GM21576 (cell line): ENCODE data around the gene PHF1.
A peak's percentile ranks its signal among the peaks of the same experiment; 100 is the strongest.

Source experiments
- ATAC-seq: cut with Tn5 transposase; IDR thresholded peaks from one replicate; pipeline ENCODE4 v1.9.1; 2021; ENCODE audit warnings: mild to moderate bottlenecking, moderate library complexity; ENCODE audit not compliant: unreplicated experiment

The PHF1 gene

DNA sequence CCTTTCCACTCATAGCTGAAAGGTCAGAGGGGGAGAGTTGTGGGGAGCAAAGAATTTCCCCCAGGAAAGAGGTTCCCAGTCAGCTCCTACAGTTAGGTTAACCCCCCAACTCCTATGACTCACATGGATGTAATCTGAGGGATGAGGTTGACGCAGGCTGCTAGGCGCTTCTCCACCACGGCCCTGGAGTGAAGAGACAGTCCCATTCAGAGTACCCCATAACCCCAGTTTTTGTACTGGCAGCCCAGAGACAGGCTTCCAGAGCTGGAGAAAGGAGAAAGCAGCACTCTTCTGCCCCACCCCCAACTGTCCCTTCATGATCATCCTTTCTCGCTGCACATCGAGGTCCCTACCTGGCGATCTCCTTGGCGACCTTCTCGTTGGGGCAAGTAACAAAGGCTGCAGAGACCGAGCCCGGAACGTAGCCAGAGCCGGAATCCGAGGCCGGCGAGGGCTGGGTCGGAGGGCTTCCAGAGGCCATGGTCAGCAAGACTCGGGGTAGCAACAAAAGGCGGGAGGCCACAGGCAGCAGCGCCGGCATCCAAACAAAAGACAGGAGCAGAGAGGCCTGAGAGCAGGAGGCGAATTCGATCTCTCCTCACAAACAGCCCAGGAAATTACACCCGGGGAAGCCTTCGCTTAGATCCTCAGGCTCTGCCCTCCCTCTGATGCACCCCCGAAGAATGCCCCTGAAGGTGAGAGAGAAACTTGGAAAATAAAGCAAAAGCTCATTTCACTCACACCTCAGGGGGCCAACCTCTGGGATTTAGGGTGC is 6.5 kb downstream of the PHF1 start:
- ATAC-seq, result no peak

DNA sequence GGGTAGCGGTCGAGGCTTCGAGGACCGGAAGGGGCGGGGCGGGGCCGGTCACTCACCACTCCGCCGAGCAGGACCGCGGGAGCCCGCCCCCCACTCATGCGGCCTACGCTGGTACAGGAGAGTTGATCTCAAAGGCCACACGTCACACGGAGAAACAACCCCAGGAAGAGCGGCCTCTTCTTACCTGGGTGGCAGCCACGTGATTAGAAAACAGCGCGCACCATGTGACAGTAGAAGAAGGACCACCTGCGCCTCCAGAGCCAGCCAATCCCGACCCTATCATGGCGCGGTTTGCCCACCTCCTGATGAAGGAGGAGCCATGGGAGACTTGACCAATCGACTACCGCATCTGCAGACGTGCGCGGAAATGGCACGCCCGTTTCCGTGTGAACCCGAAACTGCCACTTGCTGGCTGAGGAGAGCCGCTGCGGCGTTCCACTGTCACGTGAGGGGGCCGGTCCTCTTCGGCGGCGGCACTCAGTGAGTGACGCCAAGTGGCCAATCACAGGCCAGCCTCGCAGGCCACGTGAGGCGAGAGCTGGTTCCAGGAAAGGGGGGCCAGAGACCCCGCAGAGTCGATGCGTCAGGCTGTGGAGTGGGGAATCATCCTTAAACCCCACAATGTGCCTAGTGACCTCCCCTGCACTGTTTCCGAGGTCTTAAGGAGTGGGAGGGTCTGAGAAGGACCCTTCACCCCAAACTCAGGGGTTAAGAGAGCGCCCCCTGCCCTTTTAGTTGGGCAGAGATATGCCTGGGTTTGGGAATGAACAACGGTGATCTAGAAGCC is 7.3 kb downstream of the PHF1 start, which contains the start of gene CUTA:
CUTA (minus strand) TSS at position 205 of the 787 bp plus-strand sequence; CDS start at position 98, 107 bp downstream.
- peak; percentile 76 for ATAC-seq

DNA sequence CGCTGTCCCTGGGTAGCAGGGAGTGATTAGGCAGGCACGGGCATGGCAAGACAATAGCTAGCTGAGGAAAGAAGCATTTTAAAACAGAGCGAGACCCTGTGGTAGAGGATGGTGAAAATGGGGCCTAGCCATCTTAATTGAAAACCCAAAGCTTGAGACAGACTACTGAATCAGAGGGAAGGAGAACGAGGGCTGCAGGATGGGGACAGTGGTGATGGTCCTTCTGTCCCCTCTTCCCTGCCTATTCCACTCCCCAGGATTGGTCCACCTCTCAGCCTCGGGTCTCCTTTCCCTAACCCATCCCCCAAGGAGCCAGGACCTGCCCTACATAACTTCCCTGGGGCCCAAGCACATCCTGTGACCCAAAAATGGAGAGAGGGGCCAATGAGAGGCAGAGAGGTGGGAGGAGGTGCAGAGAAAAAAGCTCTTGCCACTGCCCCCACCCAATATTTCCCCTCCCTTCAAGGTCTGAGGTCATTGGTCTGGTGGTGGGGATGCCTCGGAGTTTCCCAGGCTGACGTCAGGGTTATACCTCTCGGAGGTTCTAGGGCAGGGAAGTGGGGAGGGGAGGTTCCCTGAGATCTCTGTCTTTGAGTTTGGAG is 8.0 kb downstream of the PHF1 start:
- no peak for ATAC-seq

DNA sequence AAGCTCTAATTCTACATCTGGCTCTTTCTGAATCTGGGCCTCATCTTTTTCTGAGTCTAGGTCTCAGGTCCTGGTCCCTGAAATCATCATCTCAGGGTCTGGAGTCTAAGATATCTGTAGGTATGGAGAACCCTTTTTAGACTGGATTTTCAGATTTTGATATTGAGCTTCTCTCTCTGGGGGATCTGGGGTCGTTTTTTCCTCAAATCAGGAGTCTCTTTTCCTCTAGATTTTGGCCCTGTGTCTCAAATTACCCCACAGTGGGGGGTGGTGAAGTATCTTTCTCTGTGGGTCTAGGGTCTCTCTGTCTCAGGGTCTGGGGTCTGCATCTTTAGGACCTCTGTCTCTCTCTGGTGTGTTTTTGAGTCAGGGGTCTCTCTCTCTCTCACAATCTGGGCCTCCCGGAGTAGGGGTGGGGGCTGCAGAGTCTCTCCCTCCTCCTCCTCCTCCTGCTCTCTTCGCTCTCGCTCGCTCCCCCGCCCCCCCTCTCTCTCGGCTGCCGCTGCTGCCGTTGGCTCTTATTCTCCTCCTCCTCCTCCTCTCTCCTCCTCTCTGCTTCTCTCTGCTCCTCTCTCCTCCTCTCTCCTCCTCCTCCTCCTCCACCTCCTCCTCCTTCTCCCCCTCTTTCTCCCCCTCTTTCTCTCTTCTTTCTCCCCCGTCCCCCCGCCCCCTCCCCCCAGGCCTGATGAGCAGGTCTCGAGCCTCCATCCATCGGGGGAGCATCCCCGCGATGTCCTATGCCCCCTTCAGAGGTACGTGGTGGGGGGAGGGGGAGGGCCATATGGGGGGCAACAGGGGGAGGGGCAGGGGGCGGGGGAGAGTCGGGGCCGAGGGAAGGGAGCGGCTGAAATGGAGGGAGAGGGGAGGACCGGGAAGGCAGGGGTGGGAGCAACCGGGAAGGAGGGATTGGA is 9.0 kb downstream of the PHF1 start, which contains the start of gene SYNGAP1:
SYNGAP1 (plus strand) TSS at position 486 of the 911 bp plus-strand sequence; CDS start at position 686, 200 bp downstream.
- ATAC-seq, result no peak

DNA sequence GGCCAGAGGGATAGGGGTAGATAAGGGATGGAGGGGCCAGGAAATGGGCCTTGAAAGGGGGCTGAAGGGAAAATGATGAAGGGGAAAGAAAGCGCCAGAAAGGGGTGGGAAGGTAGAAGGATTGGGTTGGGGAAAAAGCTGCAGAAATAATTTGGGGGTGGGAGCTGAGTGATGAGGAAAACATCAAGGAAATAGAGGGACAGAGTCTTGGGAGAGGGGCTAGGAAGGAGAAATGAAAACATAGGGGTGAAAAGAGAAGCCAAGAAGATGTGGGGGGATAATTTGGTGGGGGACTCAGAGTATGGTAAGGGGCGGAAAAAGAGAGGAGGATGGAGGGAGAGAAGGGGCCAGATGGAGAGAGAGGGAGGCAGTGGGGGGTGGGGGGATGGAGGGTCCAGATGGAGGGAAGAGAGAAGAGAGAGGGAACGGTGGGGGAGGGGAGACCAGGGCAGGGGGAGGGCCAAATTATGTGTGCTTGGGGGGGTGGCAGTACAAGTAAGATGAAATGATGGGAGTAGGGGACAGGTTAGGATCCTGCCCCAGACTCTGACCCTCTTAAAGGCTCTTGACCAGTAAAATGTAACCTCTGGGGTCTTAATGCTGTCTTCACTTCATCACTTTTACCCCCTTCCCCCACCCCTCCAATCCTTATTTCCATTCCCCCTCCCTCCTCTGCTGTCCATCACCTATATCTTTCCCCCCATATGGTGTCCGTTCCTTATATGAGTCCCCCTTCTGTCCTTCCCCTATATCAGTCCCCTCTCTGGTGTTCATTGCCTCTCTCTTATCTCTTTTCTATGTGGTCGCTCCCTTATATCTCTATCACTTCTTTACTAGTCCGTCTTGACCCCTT is 9.9 kb downstream of the PHF1 start:
- ATAC-seq, result no peak

DNA sequence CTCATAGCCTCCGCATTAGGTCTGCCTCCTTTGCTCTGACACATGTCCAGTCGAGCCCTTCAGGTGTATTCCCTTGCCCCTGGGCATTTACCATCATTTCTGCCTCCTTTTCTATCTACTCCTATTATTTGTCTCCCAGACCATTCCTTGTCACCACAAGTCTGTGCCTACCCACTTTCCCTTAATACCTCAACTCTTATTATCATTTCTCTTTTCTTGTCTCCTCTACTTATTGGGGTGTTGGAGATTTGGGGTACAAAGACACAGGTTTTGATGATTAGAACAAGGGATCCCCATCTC is 10.5 kb downstream of the PHF1 start:
- ATAC-seq, result no peak

DNA sequence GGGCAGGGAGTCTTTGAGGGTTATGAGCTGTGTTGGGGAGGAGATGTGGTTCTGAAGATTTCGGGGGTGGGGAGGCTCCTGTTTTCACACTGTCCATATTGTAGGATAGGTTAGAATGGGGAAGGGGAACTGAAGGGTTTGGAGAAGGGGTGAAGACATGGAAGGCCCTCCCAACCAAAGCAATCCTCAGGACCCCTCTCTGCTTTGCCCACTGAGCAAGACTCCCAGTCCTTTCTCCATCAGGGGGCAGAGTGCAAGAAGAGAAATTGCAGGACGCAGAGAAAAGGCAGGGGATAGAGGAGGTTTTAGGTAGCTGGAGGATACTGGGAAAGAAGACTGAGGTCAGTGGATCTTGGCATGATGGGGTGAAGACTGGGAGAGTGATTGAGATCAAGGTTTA is 13.0 kb downstream of the PHF1 start:
- ATAC-seq, result no peak

DNA sequence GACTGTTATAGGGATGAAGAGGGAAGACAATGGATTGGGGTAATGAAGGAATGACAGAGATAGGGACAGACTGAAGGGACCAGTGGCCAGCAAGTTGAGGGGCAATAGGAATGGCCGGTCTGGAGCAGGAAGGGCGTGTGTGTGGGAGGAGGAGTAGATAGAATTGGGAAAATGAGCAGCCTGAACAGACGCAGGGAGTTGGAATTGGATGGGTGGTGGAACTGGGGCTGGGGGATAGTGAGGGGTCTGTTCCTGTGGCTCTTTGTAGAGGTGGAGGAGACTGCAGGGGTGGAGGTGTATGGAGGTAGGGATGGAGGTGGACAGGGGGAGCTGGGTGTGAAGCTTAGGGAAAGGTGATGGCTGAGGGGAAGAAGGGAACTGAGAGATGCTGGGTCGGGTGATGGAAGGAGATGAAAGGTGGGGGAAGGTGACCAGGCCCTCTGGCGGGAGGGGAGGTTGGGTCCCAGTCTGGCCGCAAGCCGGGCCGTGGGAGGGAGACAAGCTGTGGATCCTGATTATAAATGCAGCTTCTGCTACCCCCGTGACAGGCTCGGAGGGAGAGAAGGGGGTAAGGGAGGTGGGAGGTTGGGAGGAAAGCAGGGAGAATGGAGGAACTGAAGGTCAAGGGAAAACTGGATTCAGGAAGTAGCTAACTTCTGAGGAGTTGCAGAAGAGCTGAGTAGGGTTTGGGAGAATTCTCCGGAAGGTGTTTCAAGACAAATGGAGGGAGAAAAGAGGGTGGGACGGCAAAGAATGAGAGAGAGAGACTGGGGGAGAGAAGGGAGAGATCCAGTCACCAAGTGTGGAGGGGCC is 14.2 kb downstream of the PHF1 start:
- no peak for ATAC-seq

DNA sequence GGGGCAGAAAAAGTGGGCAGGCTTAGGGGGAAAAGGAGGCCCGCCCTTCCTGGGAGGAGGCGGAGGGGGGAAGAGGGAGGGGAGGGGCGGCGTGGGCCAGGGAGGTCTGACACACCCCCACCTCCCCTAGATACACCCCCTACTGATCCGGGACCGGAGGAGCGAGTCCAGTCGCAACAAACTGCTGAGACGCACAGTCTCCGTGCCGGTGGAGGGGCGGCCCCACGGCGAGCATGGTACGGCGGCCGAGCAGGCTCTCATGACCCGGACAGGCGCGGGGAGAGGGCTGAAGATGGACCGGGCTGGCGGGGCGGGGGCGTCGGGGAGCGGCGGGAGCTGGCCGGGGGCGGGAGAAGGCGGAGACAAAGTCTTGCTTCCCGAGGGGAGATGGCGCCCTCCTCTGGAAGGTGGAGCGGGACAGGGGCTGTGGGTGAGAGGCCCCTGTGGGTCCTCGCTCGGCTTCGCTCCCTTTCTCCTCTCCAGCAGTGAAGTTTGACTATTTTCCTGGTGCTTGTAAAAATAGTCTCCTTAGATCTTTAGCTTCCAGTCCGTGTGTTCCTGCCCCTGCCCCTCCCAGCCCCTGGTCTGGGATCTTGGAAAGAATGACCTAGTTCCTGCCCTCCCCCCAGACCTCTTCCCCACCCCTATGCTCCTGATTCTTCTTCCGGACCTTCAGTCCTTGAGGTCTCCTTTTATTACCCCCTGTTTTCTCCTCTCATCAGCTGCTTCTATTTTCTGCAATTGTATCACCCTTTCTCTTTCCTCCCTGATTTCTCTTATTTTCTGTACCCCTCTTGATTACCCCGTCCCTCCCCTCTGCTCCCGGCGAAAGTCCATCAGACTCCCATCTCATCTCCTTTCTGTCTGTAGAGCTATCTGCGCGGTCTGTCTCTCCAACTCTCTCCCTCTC is 15.1 kb downstream of the PHF1 start:
- ATAC-seq, result peak; percentile 39

DNA sequence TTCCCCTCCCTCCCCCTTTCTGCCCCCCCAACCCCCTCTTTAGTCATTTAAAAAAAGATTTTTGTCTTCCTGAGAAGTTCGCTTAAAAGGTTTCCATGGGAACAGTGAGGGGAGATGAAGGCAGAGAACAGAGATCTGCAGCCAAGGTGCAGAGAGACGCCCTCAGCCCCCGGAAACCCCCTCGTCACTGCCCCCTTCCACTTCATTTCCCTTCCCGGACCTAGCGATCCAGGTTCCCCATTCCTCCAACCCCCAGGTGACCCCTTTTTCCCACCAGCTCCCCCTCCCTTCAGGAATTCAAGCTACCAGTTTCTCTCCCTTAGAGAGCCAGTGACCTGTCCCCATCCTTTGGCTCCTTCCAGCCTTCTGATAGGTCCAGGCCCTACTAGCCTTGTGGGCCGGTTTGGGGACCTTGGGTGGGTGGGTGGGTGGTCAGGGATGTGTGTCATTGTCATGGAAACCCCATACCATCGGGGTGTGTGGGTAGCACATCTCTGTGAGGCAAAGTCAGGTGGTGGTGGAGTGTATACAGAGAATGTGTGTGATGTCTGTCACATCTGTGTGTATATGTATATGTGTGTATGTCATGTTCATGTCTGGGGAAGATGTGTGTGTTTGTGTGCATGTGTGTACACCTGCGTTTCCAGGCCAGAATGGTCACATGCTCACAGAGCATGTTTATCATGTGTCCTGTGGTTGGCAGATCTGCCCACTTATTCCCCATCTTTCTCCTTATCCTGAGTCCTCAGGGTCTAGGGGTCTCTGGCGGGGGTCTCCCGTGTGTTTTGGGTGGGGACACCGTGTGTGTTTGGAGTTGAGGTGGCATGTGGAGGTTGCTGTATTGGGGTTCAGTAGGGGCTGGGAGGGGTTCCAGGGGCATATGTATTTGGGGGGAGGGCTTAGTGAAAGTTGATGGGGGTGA is 16.0 kb downstream of the PHF1 start:
- ATAC-seq, result no peak

DNA sequence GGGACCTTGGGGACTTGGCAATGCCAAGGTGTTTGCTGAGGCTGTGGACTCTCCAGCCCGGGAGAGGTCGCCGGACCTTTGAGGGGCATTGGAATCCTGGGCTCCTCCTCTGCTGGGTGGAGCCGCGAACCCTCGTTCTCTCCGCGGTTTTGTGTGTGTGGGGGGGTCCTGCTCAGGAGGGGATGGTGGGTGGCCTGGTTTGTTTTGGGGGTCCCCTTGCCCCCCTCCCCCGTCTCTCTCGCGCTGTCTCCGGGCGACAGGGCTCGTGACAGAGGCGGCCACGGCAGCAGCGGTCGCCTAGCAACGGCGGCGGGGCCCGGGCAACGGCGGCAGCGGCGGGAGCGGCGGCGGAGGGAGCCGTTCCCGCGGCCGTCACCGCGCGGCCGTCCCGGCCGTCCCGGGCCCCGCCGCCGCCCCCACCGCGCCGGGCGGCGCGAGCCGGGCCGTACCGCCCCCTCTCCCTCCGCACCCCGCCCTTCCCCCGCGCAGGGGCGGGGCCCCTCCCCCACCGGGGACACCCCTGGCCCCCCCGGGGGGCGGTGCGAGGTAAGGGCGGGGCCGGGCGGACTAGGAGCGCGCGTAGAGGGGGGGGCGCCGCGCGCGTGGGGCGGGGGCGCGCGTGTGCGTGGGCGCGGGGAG is 16.9 kb downstream of the PHF1 start:
- no peak for ATAC-seq

DNA sequence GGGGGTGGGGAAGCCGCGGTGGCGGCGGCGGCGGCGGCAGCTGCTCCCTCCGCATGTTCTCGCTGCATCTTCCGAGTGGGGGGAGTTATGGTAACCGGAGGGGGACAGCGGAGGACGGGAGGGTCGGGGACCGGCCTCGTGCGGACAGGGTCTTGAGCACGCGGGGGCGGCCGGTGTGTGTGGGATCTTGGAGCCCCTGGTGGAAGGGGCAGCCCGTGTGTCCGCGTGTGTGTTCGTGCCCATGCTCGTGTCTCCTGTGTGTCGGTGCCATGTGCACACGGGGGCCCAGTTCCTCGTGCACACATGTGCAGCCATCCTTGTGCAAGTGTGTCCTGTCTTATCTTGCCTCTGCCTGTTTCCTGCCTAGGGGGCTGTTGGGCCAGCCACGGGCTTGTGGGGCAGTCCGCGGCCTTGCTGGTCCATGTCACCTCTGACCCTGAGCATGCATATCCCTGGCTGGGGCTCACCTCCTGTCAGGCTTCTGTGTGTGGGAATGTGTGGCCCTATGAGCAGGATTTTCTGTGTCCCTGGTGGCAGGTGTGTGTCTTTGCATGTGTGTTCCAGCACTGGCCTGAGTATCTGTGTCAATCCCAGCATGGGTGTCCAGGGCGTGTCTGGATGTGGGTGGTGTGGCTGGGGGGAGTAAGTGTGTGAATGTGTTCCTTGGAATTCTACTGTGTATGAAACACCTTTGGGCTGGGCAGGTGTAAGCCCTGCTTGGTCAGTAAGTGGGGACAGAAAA is 17.6 kb downstream of the PHF1 start:
- ATAC-seq, result no peak

DNA sequence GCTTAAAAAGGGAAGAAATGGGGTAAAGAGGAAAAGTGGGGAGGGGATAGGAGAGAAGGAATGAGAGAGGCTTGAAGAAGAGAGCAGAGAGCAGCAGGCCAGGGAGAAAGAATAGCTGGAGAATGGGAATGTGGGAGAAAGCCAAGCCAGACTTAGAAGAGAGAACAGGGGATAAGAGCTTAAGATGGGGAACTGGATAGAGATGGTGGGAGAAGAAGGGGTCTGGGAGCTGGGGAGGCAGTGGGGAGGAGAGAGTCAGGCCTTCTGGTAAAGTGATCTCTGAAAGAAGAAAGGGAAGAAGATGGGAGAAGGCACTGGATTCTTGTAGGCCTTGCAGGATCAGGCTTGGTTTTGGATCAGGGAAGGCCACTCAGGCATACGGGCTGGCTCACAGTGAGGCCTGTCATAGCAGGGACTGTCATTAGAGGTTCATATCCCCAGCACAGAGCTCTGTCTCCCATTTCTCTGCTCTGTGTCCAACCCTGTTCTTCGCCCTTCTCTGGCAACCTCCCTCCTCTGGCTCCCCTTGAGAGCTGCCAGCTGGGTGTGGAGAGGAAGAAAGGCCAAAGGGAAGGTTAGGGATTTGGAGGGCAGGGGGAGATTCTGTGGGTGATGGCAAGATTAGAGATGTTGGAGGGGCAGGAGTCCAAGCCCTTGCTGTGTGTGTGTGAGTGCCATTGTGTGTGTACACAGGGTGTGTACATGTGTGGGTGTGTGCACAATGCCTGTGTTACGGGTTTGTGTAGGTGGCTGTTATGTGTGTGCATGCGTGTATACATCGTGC is 18.3 kb downstream of the PHF1 start:
- no peak for ATAC-seq

DNA sequence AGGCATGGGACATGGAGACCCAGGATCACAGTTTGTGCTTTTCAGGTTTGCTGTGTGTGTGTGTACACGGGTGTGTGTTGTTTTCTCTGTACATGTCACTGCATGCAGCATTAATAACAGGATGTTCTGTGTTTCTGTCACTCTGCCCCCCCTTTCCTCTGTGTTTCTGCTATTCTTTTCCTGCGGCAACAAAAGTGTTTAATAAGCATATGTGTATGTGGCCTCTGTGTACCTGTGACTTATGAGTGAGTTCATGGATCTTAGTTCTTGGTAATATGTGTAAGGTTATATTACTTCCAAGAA is 18.9 kb downstream of the PHF1 start:
- no peak for ATAC-seq

DNA sequence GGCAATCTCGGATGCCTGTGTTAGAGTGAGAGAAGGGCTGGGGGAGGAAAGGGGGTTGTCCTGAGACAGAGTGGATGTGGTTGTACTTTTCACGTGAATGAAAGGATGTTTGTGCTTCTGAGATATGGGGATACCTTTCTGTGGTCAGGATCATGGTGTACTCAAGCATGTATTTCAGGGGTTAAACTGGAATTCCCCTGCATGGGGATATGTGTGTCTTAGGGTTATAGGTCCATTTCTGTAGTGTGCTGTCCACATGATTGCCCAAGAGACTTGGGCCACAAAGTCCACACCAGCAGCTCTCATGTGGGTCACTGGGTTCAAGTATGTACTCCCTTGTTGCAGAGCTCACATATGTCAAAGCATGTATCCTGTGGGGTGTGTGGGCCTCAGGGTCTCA is 19.5 kb downstream of the PHF1 start:
- no peak for ATAC-seq
